ENCODE data around the gene CRTAC1. TPM values are rescaled to one million over a fixed set of nuclear protein-coding genes. Genes with fewer than 3 reads are reported as not detected.

The CRTAC1 gene, protein sequence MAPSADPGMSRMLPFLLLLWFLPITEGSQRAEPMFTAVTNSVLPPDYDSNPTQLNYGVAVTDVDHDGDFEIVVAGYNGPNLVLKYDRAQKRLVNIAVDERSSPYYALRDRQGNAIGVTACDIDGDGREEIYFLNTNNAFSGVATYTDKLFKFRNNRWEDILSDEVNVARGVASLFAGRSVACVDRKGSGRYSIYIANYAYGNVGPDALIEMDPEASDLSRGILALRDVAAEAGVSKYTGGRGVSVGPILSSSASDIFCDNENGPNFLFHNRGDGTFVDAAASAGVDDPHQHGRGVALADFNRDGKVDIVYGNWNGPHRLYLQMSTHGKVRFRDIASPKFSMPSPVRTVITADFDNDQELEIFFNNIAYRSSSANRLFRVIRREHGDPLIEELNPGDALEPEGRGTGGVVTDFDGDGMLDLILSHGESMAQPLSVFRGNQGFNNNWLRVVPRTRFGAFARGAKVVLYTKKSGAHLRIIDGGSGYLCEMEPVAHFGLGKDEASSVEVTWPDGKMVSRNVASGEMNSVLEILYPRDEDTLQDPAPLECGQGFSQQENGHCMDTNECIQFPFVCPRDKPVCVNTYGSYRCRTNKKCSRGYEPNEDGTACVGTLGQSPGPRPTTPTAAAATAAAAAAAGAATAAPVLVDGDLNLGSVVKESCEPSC
- 5.6 and 17.9 TPM in 2 replicates for total RNA-seq (2014; rRNA removed; shearing (Covaris generic))

- peak; percentile 89 for DNase-seq (ENCODE audit: low read depth)
Observed at GRCh38 chr10:98030093-98030821, at the start of gene CRTAC1. Gene CRTAC1 (minus strand): TSS chr10:98030621. CDS start chr10:98030472, 149 bp downstream.

DNA sequence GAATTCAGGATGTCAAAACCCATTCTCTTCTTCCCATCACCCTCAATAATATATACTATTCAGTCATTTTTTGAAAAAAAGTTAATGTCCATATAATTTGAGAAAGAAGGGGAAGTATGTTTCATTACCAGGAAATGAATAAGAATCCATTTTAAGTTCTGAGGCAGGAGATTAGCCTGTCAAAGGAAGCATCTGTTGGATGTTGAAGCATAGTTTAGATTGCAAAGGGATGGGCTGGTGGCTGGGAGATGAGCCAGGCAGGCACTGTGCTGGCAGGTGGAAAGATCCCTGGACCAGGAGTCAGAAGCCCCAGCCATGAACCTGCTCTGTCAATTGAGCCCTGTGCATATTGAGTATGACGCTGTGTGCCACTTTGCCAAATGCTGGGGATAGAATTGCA is 48.4 kb upstream of the CRTAC1 start:
- DNase-seq (ENCODE audit: low read depth), result no peak

- no peak for DNase-seq (ENCODE audit: low read depth)
Observed at GRCh38 chr10:98077223-98077622, 46.8 kb upstream of the CRTAC1 start.

DNA sequence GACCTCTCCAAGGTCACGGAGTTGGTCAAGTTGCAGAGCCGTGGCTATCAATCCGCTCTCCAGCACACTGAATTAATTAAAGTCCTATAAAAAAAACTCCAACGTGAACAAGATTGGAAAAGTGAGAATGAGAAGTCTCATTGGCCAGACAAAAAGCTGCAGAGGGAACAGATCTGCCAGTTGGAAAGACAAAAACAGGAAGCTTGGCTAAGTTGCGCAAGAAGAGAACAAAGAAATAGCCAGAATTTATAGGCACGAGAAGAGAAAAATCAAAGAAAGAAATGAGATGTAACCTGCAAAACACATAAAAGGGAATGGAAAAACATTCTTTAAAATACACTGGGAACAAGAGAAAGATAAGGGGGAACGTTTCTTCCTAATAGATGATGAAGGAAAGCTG is 45.7 kb upstream of the CRTAC1 start:
- no peak for DNase-seq (ENCODE audit: low read depth)

DNA sequence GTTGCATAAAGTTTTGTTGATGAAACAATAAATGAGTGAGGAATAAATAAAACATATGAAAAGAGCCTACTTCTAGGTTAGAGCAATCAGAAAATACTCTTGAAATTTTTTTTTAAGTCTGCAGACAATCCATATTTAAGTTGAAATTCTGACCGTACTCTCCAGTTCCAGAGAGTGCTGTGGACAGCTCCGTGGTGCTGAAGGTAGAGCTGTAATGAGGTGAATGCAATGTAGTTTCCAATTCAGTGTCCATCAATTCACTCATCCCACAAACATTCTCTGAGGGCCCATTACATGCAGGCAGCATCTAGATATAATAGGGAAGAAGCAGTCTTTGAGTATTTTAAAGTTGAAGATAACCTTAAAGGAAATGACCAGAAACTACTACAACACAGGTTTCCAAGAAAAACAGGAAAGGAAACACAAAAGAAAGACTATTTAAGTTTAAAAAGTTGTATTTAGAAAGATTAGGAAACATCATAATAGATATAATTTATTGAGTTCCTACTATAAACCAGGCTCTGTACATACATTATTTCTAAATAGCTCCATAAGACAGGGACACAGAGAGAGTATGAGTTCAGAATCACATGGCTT is 44.0 kb upstream of the CRTAC1 start:
- DNase-seq (ENCODE audit: low read depth), result no peak

GRCh38 chr10:98067165-98067564 is 36.7 kb upstream of the CRTAC1 start:
- no peak for DNase-seq (ENCODE audit: low read depth)

- no peak for DNase-seq (ENCODE audit: low read depth)
Observed at GRCh38 chr10:98063740-98064027, 33.3 kb upstream of the CRTAC1 start.

GRCh38 chr10:98062424-98062823 is 32.0 kb upstream of the CRTAC1 start:
- DNase-seq (ENCODE audit: low read depth), result no peak

DNA sequence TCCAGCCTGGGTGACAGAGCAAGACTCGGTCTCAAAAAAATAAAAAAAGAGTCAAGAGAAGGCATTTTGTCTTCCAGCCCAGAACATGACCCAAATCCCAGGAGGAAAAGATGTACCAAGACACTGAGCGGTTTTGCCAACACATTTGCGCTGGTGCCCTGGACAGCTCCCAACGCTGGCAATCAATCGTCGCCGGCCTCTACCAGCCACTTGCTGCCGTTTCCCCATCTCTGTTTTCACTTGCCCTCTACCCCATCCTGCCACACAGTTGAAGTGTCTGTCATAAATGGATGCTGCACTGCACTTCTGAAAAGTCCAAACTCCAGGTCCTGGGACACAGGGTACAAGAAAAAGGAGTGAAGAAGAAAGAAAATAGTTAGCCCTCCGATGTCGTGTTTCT is 29.7 kb upstream of the CRTAC1 start:
- no peak for DNase-seq (ENCODE audit: low read depth)

GRCh38 chr10:98058295-98058694 is 27.9 kb upstream of the CRTAC1 start:
- no peak for DNase-seq (ENCODE audit: low read depth)

- DNase-seq (ENCODE audit: low read depth), result peak; percentile 51
Observed at GRCh38 chr10:98055841-98056516, 25.6 kb upstream of the CRTAC1 start.

- DNase-seq (ENCODE audit: low read depth), result no peak
Observed at GRCh38 chr10:98047009-98047741, 16.8 kb upstream of the CRTAC1 start.

DNA sequence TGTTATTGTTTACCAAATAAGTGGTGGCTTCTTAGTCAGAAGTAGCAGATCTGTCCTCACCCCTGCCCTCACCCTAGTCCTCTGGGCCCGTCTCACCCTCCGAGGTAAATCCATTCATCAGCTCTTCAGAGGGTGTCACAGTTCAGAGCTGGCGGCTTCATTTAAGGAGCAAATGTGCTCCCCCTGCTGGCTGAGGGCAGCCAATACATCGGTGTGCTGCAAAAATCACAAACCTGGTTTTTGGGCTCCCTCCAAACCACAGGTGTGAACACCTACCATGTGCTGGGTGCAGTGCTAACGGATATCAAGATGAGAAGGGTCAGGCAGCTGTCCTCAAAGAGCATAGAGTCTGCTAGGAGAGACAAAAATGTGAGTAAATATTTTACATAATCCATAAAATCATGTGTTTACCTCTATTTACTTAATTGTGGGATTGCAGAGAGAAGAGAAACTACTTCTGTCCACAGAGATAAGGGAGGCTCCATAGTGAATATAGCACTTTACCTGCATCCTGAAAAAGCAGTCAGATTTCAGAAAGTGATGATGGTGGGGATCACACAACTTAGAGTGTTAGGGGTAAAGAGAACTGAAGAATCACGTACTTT is 15.5 kb upstream of the CRTAC1 start:
- peak; percentile 62 for DNase-seq (ENCODE audit: low read depth)

DNA sequence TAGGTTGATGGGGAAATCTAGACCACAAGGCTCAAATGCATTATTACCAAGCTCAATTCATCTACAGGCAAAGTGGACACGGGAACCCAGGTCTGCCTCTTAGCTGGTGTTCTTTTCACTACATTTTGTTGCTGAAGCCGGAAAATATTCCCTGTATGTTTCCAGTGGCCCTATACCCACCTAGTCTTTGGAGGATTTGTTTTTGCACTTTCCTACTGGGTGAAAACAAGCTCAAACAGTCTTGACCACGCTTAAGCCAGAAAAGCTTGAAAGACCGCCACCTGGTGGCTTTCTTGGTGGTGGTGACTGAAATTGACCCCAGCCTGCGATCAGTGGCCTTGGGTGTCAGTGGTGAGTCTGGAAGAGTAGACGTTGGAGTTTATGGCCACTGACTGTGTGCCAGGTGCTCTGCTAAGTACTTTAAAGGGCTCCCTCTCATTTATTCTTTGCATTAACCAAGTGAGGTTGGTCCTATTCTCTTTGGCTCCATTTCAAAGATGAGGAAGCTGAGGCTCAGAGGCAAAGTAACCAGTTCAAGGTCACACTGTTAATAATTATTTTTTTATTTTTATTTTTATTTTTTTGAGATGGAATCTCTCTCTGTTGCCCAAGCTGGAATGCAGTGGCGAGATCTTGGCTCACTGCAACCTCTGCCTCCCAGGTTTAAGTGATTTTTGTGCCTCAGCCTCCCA is 11.1 kb upstream of the CRTAC1 start:
- peak; percentile 59 for DNase-seq (ENCODE audit: low read depth)

DNA sequence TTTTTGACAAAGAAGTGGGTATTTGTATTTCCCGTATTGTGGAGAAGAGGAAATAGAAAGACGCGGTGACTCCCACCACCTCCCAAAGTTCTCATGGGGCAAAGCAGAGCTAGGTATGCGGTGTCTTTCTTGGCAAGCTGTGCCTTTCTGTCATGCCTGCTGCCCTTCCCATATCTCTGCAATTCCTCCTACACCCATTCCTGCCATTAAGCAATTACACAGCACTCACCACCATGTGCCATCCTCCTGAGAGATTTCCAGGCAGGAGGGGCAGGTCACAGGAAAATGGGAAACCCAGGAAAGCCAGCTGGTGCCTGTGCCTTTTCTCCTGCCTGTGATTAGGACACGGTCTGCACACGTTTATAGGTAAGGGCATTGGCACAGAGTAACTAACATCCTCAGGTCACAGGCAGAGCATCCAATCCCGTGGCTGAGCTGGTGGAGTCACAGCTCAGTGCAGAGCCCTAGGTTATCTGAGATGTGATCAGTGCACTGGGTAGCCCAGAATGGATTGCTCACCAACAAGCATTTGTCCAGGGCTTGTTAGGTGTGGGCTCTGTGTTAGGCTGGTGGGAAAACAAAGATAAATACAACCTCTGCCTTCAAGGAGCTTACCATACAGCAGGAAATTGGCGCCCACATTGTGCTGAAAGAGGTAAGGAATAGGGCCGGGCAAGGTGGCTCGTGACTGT is 9.4 kb upstream of the CRTAC1 start:
- no peak for DNase-seq (ENCODE audit: low read depth)

DNA sequence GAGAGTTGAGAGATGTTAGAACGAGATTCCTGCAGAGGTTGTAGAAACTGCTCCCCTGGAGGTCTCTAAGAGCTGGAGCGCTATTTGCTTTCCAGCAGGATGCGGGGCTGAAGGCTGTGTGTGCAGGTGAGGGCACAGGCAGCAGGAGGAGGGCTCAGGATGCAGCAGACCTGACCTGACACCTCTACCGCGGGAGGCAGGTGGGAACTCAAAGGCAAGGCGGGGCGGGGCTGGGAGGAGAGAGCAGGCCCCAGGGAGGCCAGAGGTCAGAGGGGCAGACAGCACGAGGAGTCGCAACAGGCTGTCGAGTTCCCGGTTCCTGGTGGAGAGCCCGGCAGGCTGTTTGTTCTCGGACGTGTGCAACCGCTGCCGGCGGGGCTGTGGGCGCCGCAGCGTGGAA is 7.9 kb upstream of the CRTAC1 start:
- DNase-seq (ENCODE audit: low read depth), result no peak

DNA sequence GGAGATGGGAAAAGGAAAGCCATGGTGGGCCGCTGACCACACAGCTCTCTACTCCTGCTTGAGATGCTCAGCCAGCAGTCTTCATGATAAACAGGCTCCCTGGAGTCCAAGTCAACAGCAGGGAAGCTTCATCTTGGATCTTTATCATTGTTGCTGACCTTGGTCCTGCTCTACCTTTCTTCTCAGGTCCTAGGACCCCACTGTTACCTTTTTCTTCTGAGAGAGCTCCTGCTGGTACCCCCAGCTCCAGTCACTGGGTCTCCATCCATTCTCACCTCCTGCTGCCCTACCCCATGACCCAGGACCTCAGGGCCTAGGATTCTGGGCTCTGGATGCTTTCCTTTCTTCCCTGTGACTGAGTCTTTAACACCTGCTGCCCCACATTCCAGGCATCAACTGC is 5.2 kb upstream of the CRTAC1 start:
- no peak for DNase-seq (ENCODE audit: low read depth)

- DNase-seq (ENCODE audit: low read depth), result peak; percentile 46
Observed at GRCh38 chr10:98033515-98033914, 3.1 kb upstream of the CRTAC1 start.

DNA sequence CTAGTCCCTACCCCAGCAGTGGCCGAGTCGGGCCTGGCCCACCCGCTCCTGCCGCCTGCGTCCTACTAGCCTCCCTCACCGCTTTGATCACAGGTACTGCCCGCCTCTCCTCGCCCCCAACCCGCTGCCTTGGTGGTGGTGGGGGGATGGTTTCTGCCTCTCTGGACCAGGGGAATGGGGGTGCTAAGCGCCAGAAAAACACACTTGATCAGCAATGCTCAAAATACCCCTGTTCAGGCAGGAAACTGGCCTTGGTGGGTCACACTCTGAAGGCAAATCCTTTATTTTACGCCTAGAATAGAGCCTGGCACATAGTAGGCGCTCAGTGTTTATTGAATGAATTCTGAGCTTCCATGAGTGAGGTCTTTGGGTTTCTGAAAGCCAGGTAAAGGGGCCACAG is 1.0 kb upstream of the CRTAC1 start:
- no peak for DNase-seq (ENCODE audit: low read depth)

Data from Daoy (cell line).